Tibial nerve (tissue), 4 donors: Measurements from ENCODE around the gene BPIFB1. TPM values are rescaled to one million over a fixed set of nuclear protein-coding genes. Genes with fewer than 3 reads are reported as not detected.

Experiments
- DNase-seq, 2 donors: peaks; one replicate each; pipeline ENCODE4 v3.0.0-alpha.2; 2019; ENCODE audit warnings: low spot score in 2 of 2
- H3K27ac ChIP-seq, 4 donors: fragments of 200-600 bp; sonication (generic) in 3 of 4; one replicate each; pipeline ENCODE4 v1.5.1; 2017 to 2019; ENCODE audit warnings: mild to moderate bottlenecking in 1 of 4
- H3K27me3 ChIP-seq, 2 donors: fragments of 200-600 bp; sonication (generic) in 1 of 2; one replicate each; pipeline versions ENCODE4 v1.5.1 to v1.6.0; 2017 to 2019
- H3K36me3 ChIP-seq, 3 donors: fragments of 200-600 bp; sonication (generic); one replicate each; pipeline ENCODE4 v1.5.1; 2018 to 2019
- H3K4me1 ChIP-seq, 4 donors: fragments of 200-600 bp; sonication (generic) in 3 of 4; one replicate each; pipeline ENCODE4 v1.5.1; 2017 to 2019
- H3K4me3 ChIP-seq, 4 donors: fragments of 200-600 bp; sonication (generic) in 3 of 4; one replicate each; pipeline ENCODE4 v1.5.1; 2017 to 2019; ENCODE audit warnings: mild to moderate bottlenecking in 1 of 4, moderate library complexity in 1 of 4
- H3K9me3 ChIP-seq, 4 donors: fragments of 200-600 bp; sonication (generic) in 3 of 4; one replicate each; pipeline ENCODE4 v1.5.1; 2017 to 2019
- CTCF ChIP-seq, 5 experiments: fragments of 200-600 bp in 3 of 5; fragments of 450-650 bp in 2 of 5; sonication (generic) in 3 of 5; IDR thresholded peaks; one replicate each; pipeline ENCODE4 v1.5.1; 2016 to 2019; ENCODE audit warnings: antibody characterized with exemption in 5 of 5, mild to moderate bottlenecking in 3 of 5, moderate library complexity in 2 of 5
- EP300 ChIP-seq, 2 donors: sonication (generic); formaldehyde crosslinking; IDR thresholded peaks; one replicate each; pipeline ENCODE4 v1.6.1; 2017; ENCODE audit warnings: antibody characterized with exemption in 2 of 2, mild to moderate bottlenecking in 1 of 2
- POLR2A ChIP-seq, 2 donors: fragments of 450-650 bp; IDR thresholded peaks; one replicate each; pipeline ENCODE4 v1.6.1; 2017; ENCODE audit warnings: antibody characterized with exemption in 2 of 2, mild to moderate bottlenecking in 2 of 2, moderate library complexity in 2 of 2
- WGBS, 2 donors: methylation state at CpG; one replicate each; pipeline ENCODE4 v1.1.5; 2018; 5-methylcytosine and 5-hydroxymethylcytosine counted together
- total RNA-seq, 4 donors: library from RNA; depleted of rRNA; stranded (reverse); fragments of >200 nt; gene quantifications; one replicate each; pipeline ENCODE4 v1.1.0, GENCODE V29; 2016

The BPIFB1 gene
- total RNA-seq, 4 donors from 2014 or later = not detected

- H3K36me3 ChIP-seq = peaks cover 0 to 59% (median 0%) of the 10 kb centered on the region in 3 donors
- no peaks in the 10 kb centered on the region for H3K9me3 ChIP-seq
- H3K27me3 ChIP-seq = no peaks in the 10 kb centered on the region
- DNase-seq = no peak
- no peaks in the 10 kb centered on the region for H3K4me1 ChIP-seq
- TF ChIP-seq CTCF (IDR thresholded peaks at IDR 0.05) = no peak
- TF ChIP-seq EP300 (IDR thresholded peaks at IDR 0.05) = no peak
- 81 to 84% methylated on average over 10 to 11 of the region's 11 CpGs for WGBS, 2 donors
- no peak overlapping the region for H3K27ac ChIP-seq
- no peak overlapping the region for H3K4me3 ChIP-seq
These were observed 65.3 kb downstream of the BPIFB1 start for GRCh38 chr20:33348136-33348937.

GRCh38 chr20:33349493-33349892 is 66.5 kb downstream of the BPIFB1 start:
- DNase-seq = no peak

GRCh38 chr20:33351696-33352095 is 68.7 kb downstream of the BPIFB1 start:
- Histone ChIP-seq H3K36me3 (peaks cover 0 to 90% (median 4%) of the 10 kb centered on the region in 3 donors), H3K27ac (no peak overlapping the region), H3K4me3 (no peak overlapping the region), H3K4me1 (no peaks in the 10 kb centered on the region), H3K27me3 (no peaks in the 10 kb centered on the region), H3K9me3 (no peaks in the 10 kb centered on the region)
- 68 to 92% methylated on average over 3 of the region's 3 CpGs for whole genome bisulfite sequencing, 2 donors
- TF ChIP-seq CTCF (IDR thresholded peaks at IDR 0.05) = no peak
- no peak for TF ChIP-seq POLR2A (IDR thresholded peaks at IDR 0.05)
- TF ChIP-seq EP300 (IDR thresholded peaks at IDR 0.05) = no peak
- no peak for DNase-seq

More at GRCh38 chr20:33349493-33349892, 66.5 kb downstream of the BPIFB1 start:
- Histone ChIP-seq H3K36me3 (peaks cover 0 to 70% (median 0%) of the 10 kb centered on the region in 3 donors), H3K27me3 (no peaks in the 10 kb centered on the region), H3K4me3 (no peak overlapping the region), H3K27ac (no peak overlapping the region), H3K9me3 (no peaks in the 10 kb centered on the region), H3K4me1 (no peaks in the 10 kb centered on the region)
- WGBS, 2 donors = 92 to 94% methylated on average over 8 of the region's 8 CpGs
- no peak for TF ChIP-seq POLR2A (IDR thresholded peaks at IDR 0.05)
- TF ChIP-seq EP300 (IDR thresholded peaks at IDR 0.05) = no peak
- TF ChIP-seq CTCF (IDR thresholded peaks at IDR 0.05) = no peak

GRCh38 chr20:33352258-33353012 is 69.4 kb downstream of the BPIFB1 start:
- H3K4me1 ChIP-seq = no peaks in the 10 kb centered on the region
- TF ChIP-seq EP300 (IDR thresholded peaks at IDR 0.05) = no peak
- no peak for TF ChIP-seq POLR2A (IDR thresholded peaks at IDR 0.05)
- TF ChIP-seq CTCF (IDR thresholded peaks at IDR 0.05) = no peak
- H3K36me3 ChIP-seq = peaks cover 0 to 95% (median 4%) of the 10 kb centered on the region in 3 donors
- no peaks in the 10 kb centered on the region for H3K27me3 ChIP-seq
- no peaks in the 10 kb centered on the region for H3K9me3 ChIP-seq
- no peak for DNase-seq
- H3K4me3 ChIP-seq = no peak overlapping the region
- H3K27ac ChIP-seq = no peak overlapping the region
- WGBS, 2 donors = 73 to 78% methylated on average over 14 to 16 of the region's 16 CpGs

- H3K4me3 ChIP-seq = no peak overlapping the region
- H3K9me3 ChIP-seq = no peaks in the 10 kb centered on the region
- no peak overlapping the region for H3K27ac ChIP-seq
- TF ChIP-seq CTCF (IDR thresholded peaks at IDR 0.05) = no peak
- TF ChIP-seq POLR2A (IDR thresholded peaks at IDR 0.05) = no peak
- TF ChIP-seq EP300 (IDR thresholded peaks at IDR 0.05) = no peak
- peaks cover 0 to 93% (median 4%) of the 10 kb centered on the region in 3 donors for H3K36me3 ChIP-seq
- H3K27me3 ChIP-seq = no peaks in the 10 kb centered on the region
- no peak for DNase-seq
- WGBS, 2 donors = 90 to 91% methylated on average over 4 of the region's 4 CpGs
- H3K4me1 ChIP-seq = no peaks in the 10 kb centered on the region
These were observed 70.0 kb downstream of the BPIFB1 start for GRCh38 chr20:33353013-33353402.
